PC-9 (cell line): Measurements from ENCODE around the gene METTL6.

Source experiments
- CTCF ChIP-seq: fragments of 200-600 bp; sonication (generic); conservative IDR thresholded peaks from 2 replicates; pipeline ENCODE4 v1.6.1; 2017; ENCODE audit warnings: mixed run types, antibody characterized with exemption, mild to moderate bottlenecking, moderate library complexity
- EZH2 ChIP-seq: fragments of 200-600 bp; sonication (generic); IDR thresholded peaks from 2 replicates; pipeline ENCODE4 v1.8.0; 2017; ENCODE audit warnings: antibody characterized with exemption, low read depth

- TF ChIP-seq CTCF (no peak), EZH2 (no peak)
Measured at GRCh38 chr3:15440891-15441290, 13.5 kb upstream of the METTL6 start.
